Thyroid gland (tissue), 4 donors: ENCODE data around the gene DPF3. TPM values are rescaled to one million over a fixed set of nuclear protein-coding genes. Genes with fewer than 3 reads are reported as not detected.
"Not testable (repeated sequence)": the region's sequence is repeated elsewhere in the genome, so short reads cannot be mapped to it uniquely, and the experiment has no call there.

Experiments
- DNase-seq, 2 donors: peaks; one replicate each; pipeline ENCODE4 v3.0.0-alpha.2; 2019
- H3K27ac ChIP-seq, 3 donors: fragments of 200-600 bp; sonication (generic); 1 replicate in 2 of 3; 2 replicates in 1 of 3; pipeline ENCODE4 v1.5.1; 2016 to 2019; ENCODE audit warnings: mild to moderate bottlenecking in 1 of 3, moderate library complexity in 1 of 3
- H3K27me3 ChIP-seq: fragments of 200-600 bp; sonication (generic); one replicate; pipeline ENCODE4 v1.5.1; 2019
- H3K36me3 ChIP-seq, 2 donors: fragments of 200-600 bp; sonication (generic); one replicate each; pipeline ENCODE4 v1.5.1; 2016 to 2019
- H3K4me1 ChIP-seq, 2 donors: fragments of 200-600 bp; sonication (generic); one replicate each; pipeline ENCODE4 v1.5.1; 2017 to 2019
- H3K4me3 ChIP-seq, 3 donors: fragments of 200-600 bp; sonication (generic); replicated peaks in 1 of 3; 1 replicate in 2 of 3; 2 replicates in 1 of 3; pipeline ENCODE4 v1.5.1; 2016; ENCODE audit warnings: mild to moderate bottlenecking in 1 of 3
- H3K9me3 ChIP-seq: fragments of 200-600 bp; sonication (generic); one replicate; pipeline ENCODE4 v1.5.1; 2017
- CTCF ChIP-seq, 6 experiments: fragments of 200-600 bp in 3 of 6; fragments of 450-650 bp in 3 of 6; sonication (generic) in 3 of 6; IDR thresholded peaks; one replicate each; pipeline ENCODE4 v1.5.1; 2016 to 2019; ENCODE audit warnings: antibody characterized with exemption in 6 of 6, mild to moderate bottlenecking in 2 of 6, inconsistent platforms in 1 of 6, moderate library complexity in 1 of 6
- POLR2A ChIP-seq, 2 donors: fragments of 450-650 bp; IDR thresholded peaks; one replicate each; pipeline ENCODE4 v1.6.1; 2017; ENCODE audit warnings: antibody characterized with exemption in 2 of 2, mild to moderate bottlenecking in 2 of 2, moderate library complexity in 1 of 2
- WGBS, 2 donors: methylation state at CpG; one replicate each; pipeline ENCODE4 v1.1.5; 2017; 5-methylcytosine and 5-hydroxymethylcytosine counted together
- intact Hi-C: fragments of 100-400 bp; cut with DNase I; formaldehyde crosslinking; loops from one replicate; pipeline ENCODE4 v1.15.1; 2023
- total RNA-seq, 4 donors: library from RNA; depleted of rRNA; stranded (reverse); fragments of >200 nt; gene quantifications; one replicate each; pipeline ENCODE4 v1.2.3, GENCODE V29; 2016

The DPF3 gene
- total RNA-seq, 4 donors from 2014 or later = 0.27 to 3.3 (median 1.3) TPM

- no peak for TF ChIP-seq POLR2A (IDR thresholded peaks at IDR 0.05)
- TF ChIP-seq CTCF (IDR thresholded peaks at IDR 0.05) = no peak
- Histone ChIP-seq H3K27me3 (no peaks in the 10 kb centered on the region), H3K27ac (no peak overlapping the region), H3K9me3 (no peaks in the 10 kb centered on the region), H3K4me1 (no peaks in the 10 kb centered on the region), H3K4me3 (no peak overlapping the region), H3K36me3 (no peaks in the 10 kb centered on the region)
- DNase-seq = no peak
- WGBS, 2 donors = 90 to 91% methylated on average over 6 of the region's 6 CpGs
- intact Hi-C loops = no loop called here
These were observed 14.5 kb downstream of the DPF3 start for GRCh38 chr14:72879431-72879830.

- H3K4me1 ChIP-seq = no peaks in the 10 kb centered on the region
- H3K27ac ChIP-seq = no peak overlapping the region
- no peak overlapping the region for H3K4me3 ChIP-seq
- DNase-seq = no peak
- no peak for TF ChIP-seq CTCF (IDR thresholded peaks at IDR 0.05)
- TF ChIP-seq POLR2A (IDR thresholded peaks at IDR 0.05) = no peak
- 88 to 91% methylated on average over 5 of the region's 5 CpGs for WGBS, 2 donors
- intact Hi-C loops = no loop called here
- H3K9me3 ChIP-seq = no peaks in the 10 kb centered on the region
- H3K27me3 ChIP-seq = no peaks in the 10 kb centered on the region
- no peaks in the 10 kb centered on the region for H3K36me3 ChIP-seq
These were observed 15.2 kb downstream of the DPF3 start for GRCh38 chr14:72878746-72879145.

GRCh38 chr14:72876710-72877063, 17.2 kb downstream of the DPF3 start:
- no peak overlapping the region for H3K27ac ChIP-seq
- no peak overlapping the region for H3K4me3 ChIP-seq
- DNase-seq = no peak
- H3K27me3 ChIP-seq = no peaks in the 10 kb centered on the region
- no peaks in the 10 kb centered on the region for H3K4me1 ChIP-seq
- intact Hi-C loops = no loop called here
- no peak for TF ChIP-seq CTCF (IDR thresholded peaks at IDR 0.05)
- TF ChIP-seq POLR2A (IDR thresholded peaks at IDR 0.05) = no peak
- WGBS, 2 donors = 31 to 55% methylated on average over 4 of the region's 4 CpGs
- H3K9me3 ChIP-seq = no peaks in the 10 kb centered on the region
- no peaks in the 10 kb centered on the region for H3K36me3 ChIP-seq

GRCh38 chr14:72876005-72876709, 17.7 kb downstream of the DPF3 start:
- Histone ChIP-seq H3K27me3 (no peaks in the 10 kb centered on the region), H3K9me3 (no peaks in the 10 kb centered on the region), H3K4me3 (no peak overlapping the region), H3K27ac (no peak overlapping the region), H3K4me1 (no peaks in the 10 kb centered on the region), H3K36me3 (no peaks in the 10 kb centered on the region)
- no peak for TF ChIP-seq POLR2A (IDR thresholded peaks at IDR 0.05)
- TF ChIP-seq CTCF (IDR thresholded peaks at IDR 0.05) = no peak
- intact Hi-C loops = no loop called here
- no peak for DNase-seq
- WGBS, 2 donors = 56 to 76% methylated on average over 9 of the region's 9 CpGs

GRCh38 chr14:72870878-72871277, 23.0 kb downstream of the DPF3 start:
- intact Hi-C loops, H3K36me3 ChIP-seq, H3K9me3 ChIP-seq, DNase-seq, H3K27me3 ChIP-seq, H3K27ac ChIP-seq, H3K4me3 ChIP-seq, H3K4me1 ChIP-seq: not testable (repeated sequence)
- 87 to 90% methylated on average over 4 of the region's 4 CpGs for WGBS, 2 donors
